ENCODE measurements around the gene SLC16A8.

SLC16A8 gene

GRCh38 chr22:38125751-38126201 is 41.8 kb upstream of the SLC16A8 start:
- Histone ChIP-seq H3K9ac (no peak overlapping the region), H3K4me1 (no peaks in the 10 kb centered on the region), H3K27ac (no peak overlapping the region), H3K27me3 (ENCODE audit: control insufficient read depth, insufficient read depth, low read length) (no peaks in the 10 kb centered on the region), H3K4me2 (ENCODE audit: low read length) (no peak overlapping the region), H2AFZ (no peak overlapping the region), H3K4me3 (ENCODE audit: low read depth, low read length) (no peak overlapping the region), H3K79me2 (no peaks in the 10 kb centered on the region), H3K9me3 (ENCODE audit: control insufficient read depth, low read length) (no peaks in the 10 kb centered on the region), H3K36me3 (ENCODE audit: control insufficient read depth, insufficient read depth, low read length) (no peaks in the 10 kb centered on the region)
- no peak for TF ChIP-seq CTCF (IDR thresholded peaks at IDR 0.05)

GRCh38 chr22:38125038-38125610 is 41.1 kb upstream of the SLC16A8 start:
- Histone ChIP-seq H3K9ac (no peak overlapping the region), H3K27ac (no peak overlapping the region), H3K79me2 (no peaks in the 10 kb centered on the region), H3K4me3 (ENCODE audit: low read depth, low read length) (no peak overlapping the region), H3K4me1 (no peaks in the 10 kb centered on the region), H3K9me3 (ENCODE audit: control insufficient read depth, low read length) (no peaks in the 10 kb centered on the region), H3K27me3 (ENCODE audit: control insufficient read depth, insufficient read depth, low read length) (no peaks in the 10 kb centered on the region), H2AFZ (no peak overlapping the region), H3K36me3 (ENCODE audit: control insufficient read depth, insufficient read depth, low read length) (no peaks in the 10 kb centered on the region), H3K4me2 (ENCODE audit: low read length) (no peak overlapping the region)
- no peak for TF ChIP-seq CTCF (IDR thresholded peaks at IDR 0.05)

- no peak overlapping the region for H3K4me3 ChIP-seq (ENCODE audit: low read depth, low read length)
- no peaks in the 10 kb centered on the region for H3K27me3 ChIP-seq (ENCODE audit: control insufficient read depth, insufficient read depth, low read length)
- no peak for TF ChIP-seq CTCF (IDR thresholded peaks at IDR 0.05)
- H3K36me3 ChIP-seq (ENCODE audit: control insufficient read depth, insufficient read depth, low read length): no peaks in the 10 kb centered on the region
- H2AFZ ChIP-seq: no peak overlapping the region
- H3K9ac ChIP-seq: no peak overlapping the region
- H3K27ac ChIP-seq: no peak overlapping the region
- H3K4me1 ChIP-seq: no peaks in the 10 kb centered on the region
- H3K79me2 ChIP-seq: no peaks in the 10 kb centered on the region
- H3K4me2 ChIP-seq (ENCODE audit: low read length): no peak overlapping the region
- H3K9me3 ChIP-seq (ENCODE audit: control insufficient read depth, low read length): no peaks in the 10 kb centered on the region
Measured at GRCh38 chr22:38124236-38124974, 40.4 kb upstream of the SLC16A8 start.

- Histone ChIP-seq H2AFZ (no peak overlapping the region), H3K4me3 (ENCODE audit: low read depth, low read length) (no peak overlapping the region), H3K4me1 (no peaks in the 10 kb centered on the region), H3K79me2 (no peaks in the 10 kb centered on the region), H3K9ac (no peak overlapping the region), H3K27ac (no peak overlapping the region), H3K9me3 (ENCODE audit: control insufficient read depth, low read length) (no peaks in the 10 kb centered on the region), H3K4me2 (ENCODE audit: low read length) (no peak overlapping the region), H3K36me3 (ENCODE audit: control insufficient read depth, insufficient read depth, low read length) (no peaks in the 10 kb centered on the region), H3K27me3 (ENCODE audit: control insufficient read depth, insufficient read depth, low read length) (no peaks in the 10 kb centered on the region)
- no peak for TF ChIP-seq CTCF (IDR thresholded peaks at IDR 0.05)
Measured at GRCh38 chr22:38122616-38123015, 38.6 kb upstream of the SLC16A8 start.

Data from parathyroid adenoma (tissue), 2 donors.